AG10803 (cell line): ENCODE data around the gene RNF19B.
A peak's percentile ranks its signal among the peaks of the same experiment; 100 is the strongest.

Source experiments
- DNase-seq: peaks from one replicate; pipeline ENCODE4 v3.0.0; 2010; ENCODE audit warnings: low read depth
- H3K4me3 ChIP-seq: 2 replicates; pipeline ENCODE4 v1.5.1; 2011; ENCODE audit warnings: mild to moderate bottlenecking, low read length, control low read depth
- CTCF ChIP-seq: conservative IDR thresholded peaks from 2 replicates; pipeline ENCODE4 v1.5.1; 2011; ENCODE audit warnings: mild to moderate bottlenecking, low read length, control low read depth, inconsistent platforms

Gene RNF19B

GRCh38 chr1:32947669-32948389 is 16.8 kb downstream of the RNF19B start:
- no peak overlapping the region for H3K4me3 ChIP-seq
- no peak for TF ChIP-seq CTCF
- DNase-seq: no peak

GRCh38 chr1:32946413-32946812 is 18.2 kb downstream of the RNF19B start:
- no peak overlapping the region for H3K4me3 ChIP-seq
- no peak for TF ChIP-seq CTCF
- no peak for DNase-seq

- no peak for TF ChIP-seq CTCF
- no peak overlapping the region for H3K4me3 ChIP-seq
- no peak for DNase-seq
Measured at GRCh38 chr1:32944180-32944579, 20.4 kb downstream of the RNF19B start.

GRCh38 chr1:32939655-32940371 is 24.8 kb downstream of the RNF19B start:
- no peak for TF ChIP-seq CTCF
- DNase-seq: peak; percentile 87
- H3K4me3 ChIP-seq: no peak overlapping the region

- no peak for DNase-seq
- no peak overlapping the region for H3K4me3 ChIP-seq
- no peak for TF ChIP-seq CTCF
Measured at GRCh38 chr1:32937061-32937460, 27.5 kb downstream of the RNF19B start.

- DNase-seq: no peak
- no peak overlapping the region for H3K4me3 ChIP-seq
- TF ChIP-seq CTCF: no peak
Measured at GRCh38 chr1:32934535-32934934, 30.1 kb downstream of the RNF19B start.
